Measurements from ENCODE around the gene CARD6. TPM values are rescaled to one million over a fixed set of nuclear protein-coding genes. Genes with fewer than 3 reads are reported as not detected.

Gene CARD6
- total and polyA plus RNA-seq, 4 donors = 1.6 to 3.2 (median 2.1) TPM

DNA sequence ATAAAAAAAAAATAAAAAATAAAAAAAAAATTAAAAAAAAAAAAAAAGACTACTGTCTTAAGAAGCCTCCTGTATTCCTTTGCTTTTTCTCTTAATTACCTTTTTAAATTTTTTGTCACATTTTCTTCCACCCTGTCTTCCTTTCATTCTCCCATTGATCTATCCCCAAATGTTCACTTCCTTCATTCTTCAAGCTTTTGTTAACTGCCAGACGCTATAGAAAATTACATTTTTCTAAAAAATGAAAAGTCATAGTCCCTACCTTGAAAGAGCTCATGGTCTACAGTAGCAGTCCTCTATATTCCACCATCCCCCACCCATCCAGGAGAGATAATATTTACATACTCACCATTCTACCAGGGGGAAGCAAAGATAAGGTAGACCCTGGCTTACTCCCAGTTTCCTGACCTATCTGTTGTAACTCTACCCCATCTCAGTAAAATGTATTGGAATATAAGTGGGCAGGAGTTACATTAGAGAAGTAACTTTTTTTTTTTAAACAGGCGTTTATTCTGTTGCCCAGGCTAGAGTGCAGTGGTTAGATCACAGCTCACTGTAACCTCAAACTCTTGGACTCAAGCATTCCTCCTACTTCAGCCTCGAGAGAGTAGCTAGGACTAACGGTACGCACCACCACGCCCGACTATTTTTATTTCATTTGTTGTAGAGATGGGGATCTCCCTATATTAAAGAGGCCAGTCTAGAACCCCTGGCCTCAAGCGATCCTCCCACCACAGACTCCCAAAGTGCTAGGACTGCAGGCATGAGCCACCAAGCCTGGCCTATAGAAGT is 39.2 kb upstream of the CARD6 start:
- H3K9ac ChIP-seq (ENCODE audit: low read depth in 1 of 2, low read length in 2 of 2) = no peak overlapping the region
- 95% methylated on average over 8 of the region's 8 CpGs for WGBS
- TF ChIP-seq, protein P1, sequence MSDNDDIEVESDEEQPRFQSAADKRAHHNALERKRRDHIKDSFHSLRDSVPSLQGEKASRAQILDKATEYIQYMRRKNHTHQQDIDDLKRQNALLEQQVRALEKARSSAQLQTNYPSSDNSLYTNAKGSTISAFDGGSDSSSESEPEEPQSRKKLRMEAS (IDR thresholded peaks at IDR 0.05) = no peak
- no peak for TF ChIP-seq RXRA (IDR thresholded peaks at IDR 0.05)
- TF ChIP-seq HNF4A (conservative IDR thresholded peaks at IDR 0.05) = no peak
- TF ChIP-seq, protein P2, sequence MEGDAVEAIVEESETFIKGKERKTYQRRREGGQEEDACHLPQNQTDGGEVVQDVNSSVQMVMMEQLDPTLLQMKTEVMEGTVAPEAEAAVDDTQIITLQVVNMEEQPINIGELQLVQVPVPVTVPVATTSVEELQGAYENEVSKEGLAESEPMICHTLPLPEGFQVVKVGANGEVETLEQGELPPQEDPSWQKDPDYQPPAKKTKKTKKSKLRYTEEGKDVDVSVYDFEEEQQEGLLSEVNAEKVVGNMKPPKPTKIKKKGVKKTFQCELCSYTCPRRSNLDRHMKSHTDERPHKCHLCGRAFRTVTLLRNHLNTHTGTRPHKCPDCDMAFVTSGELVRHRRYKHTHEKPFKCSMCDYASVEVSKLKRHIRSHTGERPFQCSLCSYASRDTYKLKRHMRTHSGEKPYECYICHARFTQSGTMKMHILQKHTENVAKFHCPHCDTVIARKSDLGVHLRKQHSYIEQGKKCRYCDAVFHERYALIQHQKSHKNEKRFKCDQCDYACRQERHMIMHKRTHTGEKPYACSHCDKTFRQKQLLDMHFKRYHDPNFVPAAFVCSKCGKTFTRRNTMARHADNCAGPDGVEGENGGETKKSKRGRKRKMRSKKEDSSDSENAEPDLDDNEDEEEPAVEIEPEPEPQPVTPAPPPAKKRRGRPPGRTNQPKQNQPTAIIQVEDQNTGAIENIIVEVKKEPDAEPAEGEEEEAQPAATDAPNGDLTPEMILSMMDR (IDR thresholded peaks at IDR 0.05; ENCODE audit: low read depth, low read length, missing input control) = no peak
- no peak for TF ChIP-seq RAD21 (IDR thresholded peaks at IDR 0.05)
- no peak for TF ChIP-seq YY1 (IDR thresholded peaks at IDR 0.05)
- no peak for TF ChIP-seq HNF4G (IDR thresholded peaks at IDR 0.05)
- TF ChIP-seq FOXA1 (IDR thresholded peaks at IDR 0.05) = no peak
- TF ChIP-seq, protein P3, sequence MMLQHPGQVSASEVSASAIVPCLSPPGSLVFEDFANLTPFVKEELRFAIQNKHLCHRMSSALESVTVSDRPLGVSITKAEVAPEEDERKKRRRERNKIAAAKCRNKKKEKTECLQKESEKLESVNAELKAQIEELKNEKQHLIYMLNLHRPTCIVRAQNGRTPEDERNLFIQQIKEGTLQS (IDR thresholded peaks at IDR 0.05) = no peak
- TF ChIP-seq TAF1 (conservative IDR thresholded peaks at IDR 0.05) = no peak
- TF ChIP-seq, protein P4, sequence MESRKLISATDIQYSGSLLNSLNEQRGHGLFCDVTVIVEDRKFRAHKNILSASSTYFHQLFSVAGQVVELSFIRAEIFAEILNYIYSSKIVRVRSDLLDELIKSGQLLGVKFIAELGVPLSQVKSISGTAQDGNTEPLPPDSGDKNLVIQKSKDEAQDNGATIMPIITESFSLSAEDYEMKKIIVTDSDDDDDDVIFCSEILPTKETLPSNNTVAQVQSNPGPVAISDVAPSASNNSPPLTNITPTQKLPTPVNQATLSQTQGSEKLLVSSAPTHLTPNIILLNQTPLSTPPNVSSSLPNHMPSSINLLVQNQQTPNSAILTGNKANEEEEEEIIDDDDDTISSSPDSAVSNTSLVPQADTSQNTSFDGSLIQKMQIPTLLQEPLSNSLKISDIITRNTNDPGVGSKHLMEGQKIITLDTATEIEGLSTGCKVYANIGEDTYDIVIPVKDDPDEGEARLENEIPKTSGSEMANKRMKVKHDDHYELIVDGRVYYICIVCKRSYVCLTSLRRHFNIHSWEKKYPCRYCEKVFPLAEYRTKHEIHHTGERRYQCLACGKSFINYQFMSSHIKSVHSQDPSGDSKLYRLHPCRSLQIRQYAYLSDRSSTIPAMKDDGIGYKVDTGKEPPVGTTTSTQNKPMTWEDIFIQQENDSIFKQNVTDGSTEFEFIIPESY (IDR thresholded peaks at IDR 0.05) = no peak
- no peak for TF ChIP-seq JUND (IDR thresholded peaks at IDR 0.05)
- no peak for TF ChIP-seq FOXA2 (IDR thresholded peaks at IDR 0.05)
- TF ChIP-seq NR2F2 (IDR thresholded peaks at IDR 0.05) = no peak
- TF ChIP-seq, protein P5, sequence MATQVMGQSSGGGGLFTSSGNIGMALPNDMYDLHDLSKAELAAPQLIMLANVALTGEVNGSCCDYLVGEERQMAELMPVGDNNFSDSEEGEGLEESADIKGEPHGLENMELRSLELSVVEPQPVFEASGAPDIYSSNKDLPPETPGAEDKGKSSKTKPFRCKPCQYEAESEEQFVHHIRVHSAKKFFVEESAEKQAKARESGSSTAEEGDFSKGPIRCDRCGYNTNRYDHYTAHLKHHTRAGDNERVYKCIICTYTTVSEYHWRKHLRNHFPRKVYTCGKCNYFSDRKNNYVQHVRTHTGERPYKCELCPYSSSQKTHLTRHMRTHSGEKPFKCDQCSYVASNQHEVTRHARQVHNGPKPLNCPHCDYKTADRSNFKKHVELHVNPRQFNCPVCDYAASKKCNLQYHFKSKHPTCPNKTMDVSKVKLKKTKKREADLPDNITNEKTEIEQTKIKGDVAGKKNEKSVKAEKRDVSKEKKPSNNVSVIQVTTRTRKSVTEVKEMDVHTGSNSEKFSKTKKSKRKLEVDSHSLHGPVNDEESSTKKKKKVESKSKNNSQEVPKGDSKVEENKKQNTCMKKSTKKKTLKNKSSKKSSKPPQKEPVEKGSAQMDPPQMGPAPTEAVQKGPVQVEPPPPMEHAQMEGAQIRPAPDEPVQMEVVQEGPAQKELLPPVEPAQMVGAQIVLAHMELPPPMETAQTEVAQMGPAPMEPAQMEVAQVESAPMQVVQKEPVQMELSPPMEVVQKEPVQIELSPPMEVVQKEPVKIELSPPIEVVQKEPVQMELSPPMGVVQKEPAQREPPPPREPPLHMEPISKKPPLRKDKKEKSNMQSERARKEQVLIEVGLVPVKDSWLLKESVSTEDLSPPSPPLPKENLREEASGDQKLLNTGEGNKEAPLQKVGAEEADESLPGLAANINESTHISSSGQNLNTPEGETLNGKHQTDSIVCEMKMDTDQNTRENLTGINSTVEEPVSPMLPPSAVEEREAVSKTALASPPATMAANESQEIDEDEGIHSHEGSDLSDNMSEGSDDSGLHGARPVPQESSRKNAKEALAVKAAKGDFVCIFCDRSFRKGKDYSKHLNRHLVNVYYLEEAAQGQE (IDR thresholded peaks at IDR 0.05) = no peak
- no peak for TF ChIP-seq EGR1 (IDR thresholded peaks at IDR 0.05; ENCODE audit: low read depth in 2 of 2)
- TF ChIP-seq SP1 (IDR thresholded peaks at IDR 0.05) = no peak

More for the DNA sequence above, 39.2 kb upstream of the CARD6 start:
- Histone ChIP-seq H3K36me3 (ENCODE audit: control insufficient read depth in 4 of 4, insufficient read depth in 3 of 4, low read depth in 1 of 4, low read length in 3 of 4) (no peaks in the 10 kb centered on the region), H3K9me3 (ENCODE audit: control insufficient read depth in 4 of 4, low read length in 3 of 4) (no peaks in the 10 kb centered on the region), H3K4me3 (ENCODE audit: low read depth in 1 of 3, low read length in 3 of 3) (no peak overlapping the region), H3K4me1 (ENCODE audit: control insufficient read depth in 4 of 4, insufficient read depth in 4 of 4, low read length in 3 of 4) (peaks cover 0 to 13% (median 5%) of the 10 kb centered on the region in 4 donors), H3K27ac (ENCODE audit: low read depth in 1 of 2, low read length in 2 of 2) (no peak overlapping the region), H3K27me3 (ENCODE audit: control insufficient read depth in 4 of 4, insufficient read depth in 4 of 4, low read length in 3 of 4) (no peaks in the 10 kb centered on the region)
- no peak for DNase-seq (ENCODE audit: low spot score)
